Lung (tissue), 12 donors: ENCODE results near the gene ZNF365. TPM values are rescaled to one million over a fixed set of nuclear protein-coding genes. Genes with fewer than 3 reads are reported as not detected.

ENCODE experiments used
- ATAC-seq: fragments of 200-7000 bp; cut with Tn5 transposase; one replicate; pipeline ENCODE4 v1.9.1; 2020; ENCODE audit warnings: moderate number of reproducible peaks; ENCODE audit not compliant: insufficient read depth, low FRiP score
- DNase-seq, 3 donors: peaks; one replicate each; pipeline ENCODE4 v3.0.0-alpha.2; 2013 to 2017
- H3K27ac ChIP-seq, 2 donors: one replicate each; pipeline ENCODE4 v1.5.1; 2013; ENCODE audit warnings: mild to moderate bottlenecking in 2 of 2, moderate library complexity in 2 of 2, control low read depth in 1 of 2, inconsistent platforms in 1 of 2, low read depth in 1 of 2, low read length in 1 of 2
- H3K27me3 ChIP-seq, 3 donors: one replicate each; pipeline ENCODE4 v1.5.1; 2013; ENCODE audit warnings: low read length in 2 of 3; ENCODE audit not compliant: control insufficient read depth in 3 of 3, insufficient read depth in 3 of 3
- H3K36me3 ChIP-seq, 4 donors: one replicate each; pipeline ENCODE4 v1.5.1; 2013; ENCODE audit warnings: low read length in 4 of 4, mild to moderate bottlenecking in 1 of 4, moderate library complexity in 1 of 4; ENCODE audit not compliant: control insufficient read depth in 4 of 4, insufficient read depth in 4 of 4
- H3K4me1 ChIP-seq, 5 donors: one replicate each; pipeline ENCODE4 v1.5.1; 2013; ENCODE audit warnings: low read length in 5 of 5, mild to moderate bottlenecking in 2 of 5, moderate library complexity in 1 of 5; ENCODE audit not compliant: control insufficient read depth in 5 of 5, insufficient read depth in 5 of 5
- H3K4me3 ChIP-seq: one replicate; pipeline ENCODE4 v1.5.1; 2013; ENCODE audit warnings: mild to moderate bottlenecking, control low read depth, moderate library complexity
- H3K9ac ChIP-seq, 2 donors: one replicate each; pipeline ENCODE4 v1.5.1; 2013; ENCODE audit warnings: low read length in 2 of 2, control low read depth in 1 of 2; ENCODE audit not compliant: insufficient read depth in 1 of 2
- H3K9me3 ChIP-seq, 4 donors: one replicate each; pipeline ENCODE4 v1.5.1; 2013; ENCODE audit warnings: low read length in 3 of 4, mild to moderate bottlenecking in 1 of 4, moderate library complexity in 1 of 4; ENCODE audit not compliant: control insufficient read depth in 4 of 4, insufficient read depth in 3 of 4
- CTCF ChIP-seq: IDR thresholded peaks from 2 replicates; pipeline ENCODE4 v1.5.1; 2012; ENCODE audit warnings: mild to moderate bottlenecking; ENCODE audit errors: control extremely low read depth, extremely low read depth
- WGBS, 2 donors: extraction: QIAGEN DNeasy Blood & Tissue Kit; methylation state at CpG; one replicate each; pipeline ENCODE4 v1.1.7; 2013; 5-methylcytosine and 5-hydroxymethylcytosine counted together
- polyA plus RNA-seq, 2 donors: library from polyadenylated mRNA; stranded (reverse); fragments of 200-250 nt; gene quantifications; one replicate each; pipeline ENCODE4 v1.2.1, GENCODE V29; 2013
- total RNA-seq, 2 donors: library from RNA; depleted of rRNA in 1 of 2; stranded (reverse); fragments of >200 nt in 1 of 2; gene quantifications; one replicate each; pipeline ENCODE4 v1.2.1, GENCODE V29; 2014 to 2021
- donor health status: control.
- donor health status: control.
- donor health status: Bipolar disorder and iron deficiency.
- donor health status: healthy.
- donor health status: DM: yes; HTN: yes; CAD: no.

The ZNF365 gene
- total and polyA plus RNA-seq, 4 donors: 0.80 to 2.4 (median 1.2) TPM

GRCh38 chr10:62330213-62330612 is 44.0 kb upstream of the ZNF365 start:
- no peak for TF ChIP-seq CTCF
- H3K9ac ChIP-seq: no peak overlapping the region
- no peaks in the 10 kb centered on the region for H3K36me3 ChIP-seq
- no peak overlapping the region for H3K4me3 ChIP-seq
- H3K9me3 ChIP-seq: peaks cover 0 to 3% (median 0%) of the 10 kb centered on the region in 4 donors
- DNase-seq (no peak), ATAC-seq (no peak)
- H3K27ac ChIP-seq: no peak overlapping the region
- H3K27me3 ChIP-seq: no peaks in the 10 kb centered on the region
- H3K4me1 ChIP-seq: no peaks in the 10 kb centered on the region
- 94 to 97% methylated on average over 1 of the region's 1 CpG for WGBS, 2 donors

GRCh38 chr10:62332406-62332805 is 41.8 kb upstream of the ZNF365 start:
- no peak for DNase-seq
- Histone ChIP-seq H3K36me3 (no peaks in the 10 kb centered on the region), H3K27me3 (no peaks in the 10 kb centered on the region), H3K27ac (no peak overlapping the region), H3K9me3 (peaks cover 0 to 3% (median 0%) of the 10 kb centered on the region in 4 donors), H3K4me3 (no peak overlapping the region), H3K4me1 (no peaks in the 10 kb centered on the region), H3K9ac (no peak overlapping the region)
- no peak for ATAC-seq
- TF ChIP-seq CTCF: no peak

GRCh38 chr10:62333135-62333889 is 40.9 kb upstream of the ZNF365 start:
- H3K27ac ChIP-seq: no peak overlapping the region
- H3K27me3 ChIP-seq: no peaks in the 10 kb centered on the region
- no peak overlapping the region for H3K9ac ChIP-seq
- no peak overlapping the region for H3K4me3 ChIP-seq
- TF ChIP-seq CTCF: no peak
- DNase-seq (no peak), ATAC-seq (no peak)
- H3K36me3 ChIP-seq: no peaks in the 10 kb centered on the region
- no peaks in the 10 kb centered on the region for H3K4me1 ChIP-seq
- H3K9me3 ChIP-seq: peaks cover 0 to 4% (median 0%) of the 10 kb centered on the region in 4 donors
- WGBS, 2 donors: 69 to 74% methylated on average over 3 of the region's 3 CpGs
